ENCODE data around the gene DMD.

- TF ChIP-seq CTCF (IDR thresholded peaks at IDR 0.05; ENCODE audit: insufficient read depth, low read depth, low read length) (no peak), EZH2 (IDR thresholded peaks at IDR 0.05; ENCODE audit: insufficient read depth, low read length) (no peak)
These were observed 2012.1 kb downstream of the DMD start for GRCh38 chrX:31199056-31199839.

All from astrocyte (in vitro differentiated cells and primary cell).